ENCODE results near the gene PDIA6.

GRCh38 chr2:10775831-10776230 lies 36.8 kb downstream of the PDIA6 start:
- TF ChIP-seq HDAC6 (IDR thresholded peaks at IDR 0.05; ENCODE audit: unreplicated experiment) (no peak), BCLAF1 (IDR thresholded peaks at IDR 0.05) (no peak), ATF2 (IDR thresholded peaks at IDR 0.05; ENCODE audit: low read length) (no peak), EP300 (IDR thresholded peaks at IDR 0.05; ENCODE audit: borderline replicate concordance in 1 of 2, control insufficient read depth in 1 of 2, low read depth in 2 of 2, low read length in 2 of 2) (no peak), ETV6 (conservative IDR thresholded peaks at IDR 0.05 in 1 of 2, IDR thresholded peaks at IDR 0.05 in 1 of 2; ENCODE audit: borderline replicate concordance in 1 of 2, low read depth in 1 of 2) (no peak), ZZZ3 (IDR thresholded peaks at IDR 0.05; ENCODE audit: control insufficient read depth, insufficient read length, low read depth) (no peak), CTCF (IDR thresholded peaks at IDR 0.05 in 2 of 3, conservative IDR thresholded peaks at IDR 0.05 in 1 of 3; ENCODE audit: control insufficient read depth in 2 of 3, extremely low read depth in 1 of 3, insufficient read depth in 1 of 3, low read depth in 3 of 3, low read length in 3 of 3) (no peak), BRCA1 (IDR thresholded peaks at IDR 0.05; ENCODE audit: low read depth, low read length) (no peak), MYC (IDR thresholded peaks at IDR 0.05; ENCODE audit: insufficient read depth, insufficient read length, insufficient replicate concordance, low read length, severe bottlenecking) (no peak), ATF3 (IDR thresholded peaks at IDR 0.05; ENCODE audit: borderline replicate concordance, extremely low read depth, low read depth, low read length) (no peak), POLR2AphosphoS5 (IDR thresholded peaks at IDR 0.05; ENCODE audit: low read length) (no peak)

All from GM12878 (cell line).